Measurements from ENCODE around the gene HTR2B.
"Not testable (repeated sequence)": the region's sequence is repeated elsewhere in the genome, so short reads cannot be mapped to it uniquely, and the experiment has no call there.

The HTR2B gene

DNA sequence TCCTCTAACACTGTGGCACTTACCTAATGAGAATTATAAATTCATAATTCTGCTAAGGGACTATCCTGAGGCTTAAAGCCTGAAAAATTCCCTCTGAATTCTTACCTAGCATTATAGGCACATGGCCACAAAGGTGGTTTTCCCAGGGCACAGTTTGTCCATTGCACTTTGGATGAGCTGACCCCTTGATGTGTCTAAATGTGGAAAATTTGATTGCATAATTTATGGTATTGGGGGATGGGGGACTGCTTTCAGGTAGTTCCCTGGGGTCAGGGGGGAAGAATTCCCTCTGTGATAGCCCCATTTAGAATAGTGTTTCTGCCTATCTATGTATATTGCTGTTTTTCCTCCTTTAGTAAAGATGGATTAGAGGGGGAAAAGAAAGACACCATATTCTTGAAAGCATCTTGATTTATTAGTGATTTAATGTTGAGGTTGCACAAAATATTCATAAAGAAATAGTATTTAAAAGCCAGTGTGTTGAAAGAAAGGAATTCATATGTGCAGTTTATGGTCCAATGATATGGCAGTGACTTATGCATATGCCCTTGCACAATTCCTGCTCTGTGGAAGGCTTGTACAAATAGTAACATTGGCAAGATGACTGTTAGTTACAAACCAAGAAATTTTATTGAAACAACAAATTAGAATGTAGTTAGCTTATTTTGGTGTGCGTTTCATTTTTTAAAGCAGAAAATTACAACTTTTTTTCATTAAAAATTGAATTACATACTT lies 8.7 kb upstream of the HTR2B start:
- no peak for DNase-seq (ENCODE audit: low read depth in 2 of 2)

- no peak for DNase-seq (ENCODE audit: low read depth in 2 of 2)
Observed at GRCh38 chr2:231132129-231132528, 7.3 kb upstream of the HTR2B start.

GRCh38 chr2:231130336-231131056 lies 5.7 kb upstream of the HTR2B start:
- DNase-seq (ENCODE audit: low read depth in 2 of 2): no peak

DNA sequence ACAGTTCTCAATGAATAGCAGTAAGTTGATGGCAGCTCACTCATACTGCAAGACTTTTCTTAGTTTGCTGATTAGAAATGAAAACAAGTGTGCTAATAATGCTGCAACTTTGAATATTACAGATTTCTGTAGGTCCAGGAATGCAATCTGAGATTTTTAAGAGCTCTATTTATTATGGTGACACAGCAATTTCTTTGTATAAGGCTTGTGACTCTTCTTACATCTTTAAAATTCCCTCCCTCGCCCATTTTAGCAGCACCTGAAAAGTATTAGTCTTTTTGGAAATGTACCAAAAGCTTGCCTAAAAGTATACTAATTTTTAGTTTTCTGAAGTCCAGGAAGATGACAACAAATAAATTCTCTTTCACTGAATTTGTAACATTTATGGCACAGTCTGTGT lies 4.4 kb upstream of the HTR2B start:
- no peak for DNase-seq (ENCODE audit: low read depth in 2 of 2)

DNA sequence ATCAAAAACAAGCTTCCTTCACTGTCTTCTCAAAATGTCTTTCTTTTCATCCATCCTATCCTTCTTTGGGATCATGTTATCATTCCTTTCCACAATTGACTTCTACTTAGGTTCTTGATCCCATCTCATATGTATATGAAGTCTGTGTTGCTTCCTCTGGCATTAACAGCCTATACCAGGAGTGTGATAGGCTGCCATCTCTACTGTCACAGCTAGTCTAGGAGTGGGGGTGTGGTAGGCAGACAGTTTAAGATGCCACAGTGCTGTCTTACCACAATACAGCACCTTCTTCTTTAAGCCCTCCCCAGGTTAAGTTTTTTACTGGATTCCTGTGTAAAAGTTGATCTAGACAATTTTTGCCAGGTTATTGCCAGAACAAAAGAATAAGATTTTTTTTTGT lies 3.7 kb upstream of the HTR2B start:
- DNase-seq (ENCODE audit: low read depth in 2 of 2): no peak

- no peak for DNase-seq (ENCODE audit: low read depth in 2 of 2)
Observed at GRCh38 chr2:231127936-231128335, 3.1 kb upstream of the HTR2B start.

GRCh38 chr2:231127480-231127879 lies 2.6 kb upstream of the HTR2B start:
- DNase-seq (ENCODE audit: low read depth in 2 of 2): no peak

DNA sequence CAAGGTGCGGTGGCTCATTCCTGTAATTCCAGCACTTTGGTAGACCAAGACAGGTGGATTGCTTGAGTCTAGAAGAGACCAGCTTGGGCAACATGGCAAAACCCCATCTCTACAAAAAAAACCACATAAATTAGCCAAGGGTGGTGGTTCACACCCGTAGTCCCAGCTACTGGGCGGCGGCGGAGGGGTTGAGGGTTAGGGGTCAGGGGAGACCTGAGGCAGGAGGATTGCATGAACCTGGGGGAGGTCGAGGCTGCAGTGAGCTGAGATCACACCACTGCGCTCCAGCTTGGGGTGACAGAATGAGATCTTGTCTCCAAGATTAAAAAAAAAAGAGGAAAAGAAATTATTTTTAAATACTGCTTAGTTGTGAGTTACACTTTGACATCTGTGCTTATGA lies 1.3 kb upstream of the HTR2B start:
- no peak for DNase-seq (ENCODE audit: low read depth in 2 of 2)

DNA sequence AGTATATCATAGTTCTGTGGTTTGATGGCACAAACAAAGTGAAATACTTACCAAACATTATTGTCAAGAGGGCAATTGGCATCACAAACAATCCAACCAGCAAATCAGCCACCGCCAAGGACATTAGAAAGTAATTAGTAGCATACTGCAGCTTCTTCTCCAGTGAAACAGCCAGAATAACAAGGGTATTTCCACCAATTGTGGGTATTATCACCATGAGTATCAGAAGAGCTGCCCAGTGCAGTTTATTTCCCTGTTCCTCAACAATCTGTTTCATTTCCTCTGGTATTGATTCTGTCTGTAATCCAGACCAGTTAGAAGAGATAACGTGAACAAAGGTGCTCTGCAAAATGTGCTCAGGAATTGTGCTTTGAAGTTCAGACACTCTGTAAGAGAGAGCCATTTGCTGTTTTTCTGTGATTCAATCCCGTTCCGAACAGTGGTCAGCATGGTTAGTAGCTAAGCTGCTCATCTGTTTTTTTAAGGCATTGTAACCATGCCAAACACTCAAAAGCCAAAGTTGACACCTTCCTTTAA lies 1.4 kb downstream of the HTR2B start:
- no peak for DNase-seq (ENCODE audit: low read depth in 2 of 2)

GRCh38 chr2:231118614-231118942 lies 6.3 kb downstream of the HTR2B start:
- DNase-seq (ENCODE audit: low read depth in 2 of 2): no peak

DNA sequence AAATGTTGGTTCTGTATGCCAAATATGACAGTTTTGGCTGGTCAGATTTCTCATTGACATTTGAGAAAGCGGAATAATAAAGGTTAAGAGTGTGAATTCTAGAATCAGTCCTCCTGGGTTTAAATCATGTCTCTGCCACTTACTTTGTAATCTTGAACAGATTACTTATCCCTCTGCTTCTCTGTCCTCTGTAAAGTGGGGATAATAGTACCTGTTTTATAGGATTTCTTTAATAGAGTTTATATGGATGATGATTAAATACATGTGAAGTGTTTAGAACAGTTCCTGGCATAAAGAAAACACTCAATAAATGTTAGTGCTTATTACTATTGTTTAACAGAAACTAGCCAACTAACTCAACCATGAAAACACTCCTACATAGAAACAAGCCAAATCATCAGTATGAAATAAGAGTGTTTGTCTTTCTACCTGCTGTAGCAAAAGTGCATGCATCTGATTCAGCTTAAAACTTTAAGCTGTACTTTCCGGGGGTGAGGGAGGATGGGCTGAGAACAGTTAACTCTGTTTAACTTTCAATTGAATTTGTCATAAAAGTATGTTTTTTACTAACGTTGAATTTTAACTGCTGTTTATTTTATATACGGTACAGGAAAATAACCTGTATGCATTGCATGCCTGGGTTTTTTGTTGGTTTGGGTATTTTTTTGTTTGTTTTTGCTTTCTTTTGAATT lies 6.8 kb downstream of the HTR2B start:
- DNase-seq (ENCODE audit: low read depth in 2 of 2): no peak

DNA sequence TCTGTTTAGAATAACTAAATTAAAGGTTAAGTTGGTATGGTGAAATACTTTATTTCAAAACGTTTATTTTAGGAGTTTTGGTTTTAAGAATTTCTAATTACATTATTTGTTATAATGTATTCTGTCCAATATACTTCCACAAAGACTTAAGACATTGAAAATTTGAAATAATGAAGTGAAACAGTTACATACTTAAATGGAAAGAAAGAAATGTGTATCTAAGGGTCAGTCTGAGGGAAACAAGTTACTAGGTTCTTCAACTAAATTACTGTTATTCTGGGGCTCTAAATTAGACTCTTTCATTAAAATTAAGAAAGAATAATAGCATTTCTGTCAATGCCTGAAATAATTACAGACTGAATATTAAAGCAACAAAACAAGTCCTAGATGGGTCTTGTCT lies 7.7 kb downstream of the HTR2B start:
- no peak for DNase-seq (ENCODE audit: low read depth in 2 of 2)

GRCh38 chr2:231115651-231116050 lies 9.2 kb downstream of the HTR2B start:
- DNase-seq (ENCODE audit: low read depth in 2 of 2): no peak

DNA sequence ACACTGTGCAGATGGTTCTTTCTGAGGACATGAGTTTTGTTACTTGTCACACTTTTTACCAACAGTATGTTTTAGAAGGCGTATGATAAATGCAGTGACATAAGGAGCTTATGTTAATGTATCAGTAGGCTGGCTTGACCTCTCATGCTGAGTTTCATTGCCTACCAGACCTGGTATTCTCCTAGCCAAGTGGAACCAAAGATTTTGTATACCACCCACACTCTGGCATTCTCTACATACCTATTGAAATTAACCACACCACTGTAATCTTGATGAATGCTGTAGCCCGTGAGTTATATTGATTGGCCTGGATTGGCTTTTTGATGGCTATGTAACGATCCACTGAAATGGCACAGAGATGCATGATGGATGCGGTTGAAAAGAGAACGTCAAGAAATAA lies 11.4 kb downstream of the HTR2B start:
- no peak for DNase-seq (ENCODE audit: low read depth in 2 of 2)

DNA sequence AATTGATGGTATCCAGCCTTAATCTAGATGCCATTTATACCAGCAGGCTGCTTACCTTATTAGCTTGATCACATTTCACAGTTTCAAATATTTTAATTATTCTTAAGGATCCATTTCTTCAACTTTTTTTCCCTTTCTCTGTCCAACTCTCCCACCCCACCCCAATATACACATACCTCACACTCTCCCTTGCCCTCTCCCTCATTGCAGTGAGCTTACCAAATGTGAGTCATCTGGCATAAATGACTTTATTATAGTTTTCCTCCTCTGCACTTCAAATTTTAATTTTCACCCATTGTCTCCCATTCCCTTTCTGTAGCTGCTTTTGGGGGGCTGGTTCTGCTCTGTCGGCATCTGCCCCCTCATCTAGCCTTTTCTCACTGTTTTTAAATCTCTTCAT lies 12.9 kb downstream of the HTR2B start:
- DNase-seq (ENCODE audit: low read depth in 2 of 2): no peak

DNA sequence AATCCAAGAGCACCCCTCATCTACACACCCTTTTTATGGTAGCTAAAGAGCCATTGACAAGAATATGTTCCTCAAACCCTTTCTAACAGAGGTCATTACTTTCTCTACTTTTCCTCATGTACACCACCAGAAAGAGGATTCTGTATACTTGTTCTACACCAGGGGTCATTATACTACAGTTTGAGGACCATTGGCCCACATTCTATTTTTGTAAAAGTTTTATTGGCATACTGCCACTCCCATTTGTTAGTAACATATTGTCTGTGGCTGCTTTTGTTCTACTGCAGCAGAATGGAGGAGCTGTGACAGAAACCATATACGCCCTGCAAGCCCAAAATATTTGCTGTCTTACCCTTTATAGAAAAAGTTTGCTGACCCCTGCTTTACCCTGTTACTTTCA lies 14.3 kb downstream of the HTR2B start:
- no peak for DNase-seq (ENCODE audit: low read depth in 2 of 2)

GRCh38 chr2:231104115-231104713 lies 20.6 kb downstream of the HTR2B start:
- DNase-seq (ENCODE audit: low read depth in 2 of 2): peak; percentile 17 to 35

GRCh38 chr2:231102772-231103171 lies 22.1 kb downstream of the HTR2B start:
- DNase-seq (ENCODE audit: low read depth in 2 of 2): no peak

GRCh38 chr2:231100990-231101389 lies 23.9 kb downstream of the HTR2B start:
- DNase-seq (ENCODE audit: low read depth in 2 of 2): no peak

- not testable (repeated sequence) for DNase-seq (ENCODE audit: low read depth in 2 of 2)
Observed at GRCh38 chr2:231100321-231100720, 24.5 kb downstream of the HTR2B start.

GRCh38 chr2:231099918-231100317 lies 24.9 kb downstream of the HTR2B start:
- no peak for DNase-seq (ENCODE audit: low read depth in 2 of 2)

GRCh38 chr2:231094736-231095346 lies 30.0 kb downstream of the HTR2B start:
- DNase-seq (ENCODE audit: low read depth in 2 of 2): no peak
